Peyer's patch (tissue), 4 donors: ENCODE results near the gene PIEZO2. TPM values are rescaled to one million over a fixed set of nuclear protein-coding genes. Genes with fewer than 3 reads are reported as not detected.

Experiments
- DNase-seq, 3 donors: peaks; one replicate each; pipeline ENCODE4 v3.0.0-alpha.2; 2017 to 2019
- H3K27ac ChIP-seq, 4 donors: fragments of 200-600 bp; sonication (generic); one replicate each; pipeline ENCODE4 v1.5.1; 2016 to 2019
- H3K27me3 ChIP-seq, 2 donors: fragments of 200-600 bp; sonication (generic); one replicate each; pipeline ENCODE4 v1.5.1; 2019
- H3K36me3 ChIP-seq, 3 donors: fragments of 200-600 bp; sonication (generic); one replicate each; pipeline ENCODE4 v1.5.1; 2016 to 2019
- H3K4me1 ChIP-seq, 4 donors: fragments of 200-600 bp; sonication (generic); one replicate each; pipeline ENCODE4 v1.5.1; 2016 to 2019
- H3K4me3 ChIP-seq, 4 donors: fragments of 200-600 bp; sonication (generic); 1 replicate in 3 of 4; 2 replicates in 1 of 4; pipeline ENCODE4 v1.5.1; 2016 to 2019; ENCODE audit warnings: mild to moderate bottlenecking in 1 of 4
- H3K9me3 ChIP-seq, 4 donors: fragments of 200-600 bp; sonication (generic); one replicate each; pipeline ENCODE4 v1.5.1; 2016 to 2019; ENCODE audit warnings: mild to moderate bottlenecking in 1 of 4
- POLR2A ChIP-seq, 2 donors: fragments of 450-650 bp; IDR thresholded peaks; one replicate each; pipeline ENCODE4 v1.5.1; 2017; ENCODE audit warnings: antibody characterized with exemption in 2 of 2, mild to moderate bottlenecking in 2 of 2, moderate library complexity in 2 of 2
- total RNA-seq, 4 donors: library from RNA; depleted of rRNA; stranded (reverse); fragments of >200 nt; gene quantifications; one replicate each; pipeline ENCODE4 v1.1.0, GENCODE V29; 2016
- TF ChIP-seq, protein P1 (sequence below), 6 experiments: fragments of 450-650 bp in 4 of 6; fragments of 200-600 bp in 2 of 6; sonication (generic) in 1 of 6; IDR thresholded peaks; one replicate each; pipeline ENCODE4 v1.5.1; 2017 to 2019; ENCODE audit warnings: antibody characterized with exemption in 6 of 6, mild to moderate bottlenecking in 3 of 6, moderate library complexity in 1 of 6

PIEZO2 gene
- total RNA-seq, 4 donors from 2014 or later = 0.85 to 5.8 (median 4.5) TPM

DNA sequence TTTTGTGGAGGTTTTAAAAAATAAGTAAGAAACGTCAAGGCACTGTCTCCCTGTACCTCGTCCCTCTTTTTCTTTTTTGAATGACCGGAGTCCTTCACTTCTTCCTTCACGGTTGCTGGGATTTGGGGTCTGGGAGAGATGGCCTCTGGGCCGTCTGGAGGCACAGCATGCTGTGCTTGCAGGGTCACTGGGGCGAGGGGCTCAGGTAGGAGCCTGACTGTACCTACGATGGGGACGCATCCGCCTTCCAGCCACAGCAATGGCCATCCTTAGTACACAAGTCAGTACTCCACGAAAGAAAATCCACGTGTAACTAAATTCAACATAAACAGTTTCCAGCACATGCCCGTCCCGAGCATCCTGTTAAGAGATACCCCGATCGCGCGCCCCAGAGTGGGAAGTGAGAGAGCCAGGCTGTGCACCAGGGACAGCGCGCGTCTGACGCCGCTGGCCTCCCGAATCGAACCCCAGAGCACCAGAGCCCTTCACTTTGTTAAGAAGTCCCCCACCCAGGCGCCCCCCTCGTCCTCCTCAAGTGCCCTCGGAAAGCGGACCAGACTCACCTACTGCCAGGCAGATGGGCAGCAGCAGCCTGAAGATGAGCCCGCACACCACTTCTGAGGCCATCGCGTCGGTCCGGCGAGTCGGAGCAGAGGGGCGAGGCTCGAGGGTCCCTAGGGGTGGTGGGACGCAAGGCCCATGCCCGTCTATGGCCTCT lies 1.2 kb downstream of the PIEZO2 start:
- H3K27me3 ChIP-seq = peaks cover 0 to 12% of the 10 kb centered on the region in 2 donors
- H3K27ac ChIP-seq = no peak overlapping the region
- no peaks in the 10 kb centered on the region for H3K36me3 ChIP-seq
- H3K4me3 ChIP-seq = peak overlapping the region in 3 of 4 donors; percentile 22 to 50 (median 45)
- TF ChIP-seq, protein P1, sequence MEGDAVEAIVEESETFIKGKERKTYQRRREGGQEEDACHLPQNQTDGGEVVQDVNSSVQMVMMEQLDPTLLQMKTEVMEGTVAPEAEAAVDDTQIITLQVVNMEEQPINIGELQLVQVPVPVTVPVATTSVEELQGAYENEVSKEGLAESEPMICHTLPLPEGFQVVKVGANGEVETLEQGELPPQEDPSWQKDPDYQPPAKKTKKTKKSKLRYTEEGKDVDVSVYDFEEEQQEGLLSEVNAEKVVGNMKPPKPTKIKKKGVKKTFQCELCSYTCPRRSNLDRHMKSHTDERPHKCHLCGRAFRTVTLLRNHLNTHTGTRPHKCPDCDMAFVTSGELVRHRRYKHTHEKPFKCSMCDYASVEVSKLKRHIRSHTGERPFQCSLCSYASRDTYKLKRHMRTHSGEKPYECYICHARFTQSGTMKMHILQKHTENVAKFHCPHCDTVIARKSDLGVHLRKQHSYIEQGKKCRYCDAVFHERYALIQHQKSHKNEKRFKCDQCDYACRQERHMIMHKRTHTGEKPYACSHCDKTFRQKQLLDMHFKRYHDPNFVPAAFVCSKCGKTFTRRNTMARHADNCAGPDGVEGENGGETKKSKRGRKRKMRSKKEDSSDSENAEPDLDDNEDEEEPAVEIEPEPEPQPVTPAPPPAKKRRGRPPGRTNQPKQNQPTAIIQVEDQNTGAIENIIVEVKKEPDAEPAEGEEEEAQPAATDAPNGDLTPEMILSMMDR (IDR thresholded peaks at IDR 0.05) = no peak
- TF ChIP-seq POLR2A (IDR thresholded peaks at IDR 0.05) = no peak
- H3K4me1 ChIP-seq = peaks cover 0 to 14% (median 0%) of the 10 kb centered on the region in 4 donors
- no peak for DNase-seq
- H3K9me3 ChIP-seq = no peaks in the 10 kb centered on the region

DNA sequence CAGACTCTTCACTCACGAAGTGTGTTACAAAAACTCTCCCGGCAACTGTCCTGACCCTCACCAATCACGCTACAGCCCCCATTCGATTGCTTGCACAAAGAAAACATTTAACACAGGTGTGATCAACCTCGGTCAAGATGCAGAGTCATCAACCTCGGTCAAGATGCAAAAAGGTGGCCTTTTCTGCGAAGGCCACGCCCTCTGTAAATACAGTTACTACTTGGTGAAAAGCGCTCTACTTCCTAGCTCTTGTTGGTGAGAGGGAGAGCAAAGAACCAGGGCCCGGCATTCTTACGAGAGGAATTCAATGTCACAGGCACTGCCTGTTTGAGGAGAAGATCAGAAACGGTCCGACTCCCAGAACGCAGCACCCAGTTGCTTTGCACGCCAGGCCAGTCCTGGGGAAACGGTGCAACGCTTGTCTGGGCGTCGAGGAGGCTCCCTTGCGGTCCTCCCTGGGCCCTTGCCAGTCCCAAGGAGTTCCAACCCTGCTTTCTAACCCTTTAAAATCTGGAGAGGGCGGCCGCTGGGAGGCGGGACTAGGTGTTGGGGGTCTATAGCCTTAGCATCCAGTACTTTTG lies 1.9 kb downstream of the PIEZO2 start:
- TF ChIP-seq, protein P1 (IDR thresholded peaks at IDR 0.05) = no peak
- no peak for TF ChIP-seq POLR2A (IDR thresholded peaks at IDR 0.05)
- DNase-seq = no peak
- Histone ChIP-seq H3K36me3 (no peaks in the 10 kb centered on the region), H3K27me3 (peaks cover 0 to 12% of the 10 kb centered on the region in 2 donors), H3K4me1 (peaks cover 0 to 14% (median 0%) of the 10 kb centered on the region in 4 donors), H3K27ac (no peak overlapping the region), H3K4me3 (peak overlapping the region in 1 of 4 donors; percentile 50), H3K9me3 (no peaks in the 10 kb centered on the region)

DNA sequence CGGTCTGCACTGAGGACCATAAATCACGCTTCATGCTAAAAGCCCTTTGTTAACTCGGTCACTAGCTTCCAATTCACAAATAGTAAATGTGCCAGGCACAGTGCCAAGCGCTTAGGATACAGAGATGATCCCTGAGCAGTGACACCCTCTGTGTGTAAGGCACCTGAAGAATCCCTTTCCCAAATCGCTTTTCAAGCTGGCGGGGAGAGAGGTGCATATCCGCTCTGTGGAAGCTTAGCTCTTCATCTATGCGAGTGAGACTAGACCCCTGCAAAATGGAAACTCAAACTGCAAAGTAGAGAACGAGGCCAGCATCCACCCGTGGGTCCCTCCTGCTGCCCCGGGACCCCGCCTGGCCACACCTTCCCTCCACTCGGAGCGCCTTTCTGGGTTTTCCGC lies 2.4 kb downstream of the PIEZO2 start:
- no peak for DNase-seq
- Histone ChIP-seq H3K36me3 (no peaks in the 10 kb centered on the region), H3K27me3 (peaks cover 0 to 12% of the 10 kb centered on the region in 2 donors), H3K27ac (no peak overlapping the region), H3K4me3 (peak overlapping the region in 1 of 4 donors; percentile 50), H3K9me3 (no peaks in the 10 kb centered on the region), H3K4me1 (peaks cover 0 to 14% (median 0%) of the 10 kb centered on the region in 4 donors)
- no peak for TF ChIP-seq POLR2A (IDR thresholded peaks at IDR 0.05)
- TF ChIP-seq, protein P1 (IDR thresholded peaks at IDR 0.05) = no peak

DNA sequence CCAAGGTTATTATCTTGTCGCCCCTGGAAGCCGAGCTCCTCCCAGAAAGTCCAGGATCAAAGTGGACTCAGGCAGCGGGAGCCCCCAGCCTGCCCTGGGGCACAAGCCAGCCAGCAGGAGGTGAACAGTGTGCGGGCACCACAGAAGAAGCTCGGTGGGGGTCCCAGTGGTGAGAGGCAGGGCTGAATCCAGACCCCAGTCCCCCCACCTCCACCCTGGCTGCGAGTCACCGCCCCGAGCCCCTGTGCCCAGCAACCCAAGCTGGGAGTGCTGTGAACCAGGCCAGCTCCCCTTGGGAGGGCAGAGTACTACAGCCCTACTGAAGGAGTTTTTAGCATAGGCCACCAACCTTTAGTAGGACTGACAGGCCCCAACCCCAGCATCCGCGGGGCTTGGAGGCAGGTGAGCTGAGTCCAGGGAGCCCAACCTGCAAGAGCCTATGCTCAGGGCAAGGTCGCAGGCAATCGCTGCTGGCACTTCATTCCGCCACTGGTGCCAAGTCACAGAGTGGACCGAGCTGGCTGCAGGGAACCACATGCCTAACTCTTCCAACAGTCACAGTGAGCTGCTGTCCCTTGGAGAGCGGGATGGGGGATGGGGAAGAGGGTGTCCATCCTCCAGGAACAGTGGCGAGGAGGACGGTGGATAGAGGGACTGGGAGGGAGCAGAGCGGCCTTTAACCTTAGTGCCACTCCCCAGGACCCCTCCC lies 3.0 kb downstream of the PIEZO2 start:
- no peak for TF ChIP-seq POLR2A (IDR thresholded peaks at IDR 0.05)
- TF ChIP-seq, protein P1 (IDR thresholded peaks at IDR 0.05) = no peak
- Histone ChIP-seq H3K4me3 (no peak overlapping the region), H3K9me3 (no peaks in the 10 kb centered on the region), H3K4me1 (peaks cover 0 to 14% (median 0%) of the 10 kb centered on the region in 4 donors), H3K36me3 (no peaks in the 10 kb centered on the region), H3K27me3 (peaks cover 0 to 12% of the 10 kb centered on the region in 2 donors), H3K27ac (no peak overlapping the region)
- DNase-seq = no peak

DNA sequence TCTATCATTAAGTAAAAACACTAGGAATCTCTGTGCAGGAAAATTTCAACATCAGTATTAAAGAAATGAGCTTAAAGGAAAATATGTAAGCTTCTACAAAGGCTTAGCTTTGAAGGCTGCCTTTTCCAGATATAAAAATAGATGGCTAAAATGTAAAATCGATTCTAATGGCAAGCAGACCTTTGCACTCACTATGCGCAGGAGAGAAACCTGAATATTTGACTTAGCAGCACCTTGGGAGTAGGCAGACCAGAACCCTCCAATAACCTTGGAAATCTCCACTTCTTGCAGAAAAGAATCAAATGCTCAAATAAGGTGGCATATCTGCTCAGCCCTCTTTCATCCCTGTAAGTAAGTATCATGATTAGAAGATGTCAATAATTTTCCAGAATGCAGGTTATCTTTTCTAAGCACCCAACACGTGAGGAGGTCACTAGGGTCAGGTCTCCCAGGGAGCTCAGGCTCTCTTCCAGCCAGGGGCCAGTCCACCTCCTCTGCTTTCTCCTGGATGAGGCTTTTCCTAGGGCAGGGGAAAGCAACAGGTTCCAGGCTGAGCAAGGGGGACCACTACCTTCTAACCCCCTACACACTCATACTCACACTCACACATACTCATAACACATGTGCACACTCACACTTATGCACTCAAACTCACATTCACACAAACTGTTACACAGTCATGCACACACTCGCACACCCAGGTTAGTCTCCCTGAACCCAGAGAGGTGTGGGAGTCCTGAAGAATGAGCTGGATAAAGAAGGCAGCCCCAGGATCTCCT lies 3.8 kb downstream of the PIEZO2 start:
- Histone ChIP-seq H3K27me3 (peaks cover 0 to 12% of the 10 kb centered on the region in 2 donors), H3K9me3 (no peaks in the 10 kb centered on the region), H3K36me3 (no peaks in the 10 kb centered on the region), H3K4me3 (no peak overlapping the region), H3K27ac (no peak overlapping the region), H3K4me1 (peaks cover 0 to 14% (median 0%) of the 10 kb centered on the region in 4 donors)
- DNase-seq = no peak
- TF ChIP-seq, protein P1 (IDR thresholded peaks at IDR 0.05) = no peak
- TF ChIP-seq POLR2A (IDR thresholded peaks at IDR 0.05) = no peak
